HepG2 (cell line): ENCODE data around the gene VAV2. TPM values are rescaled to one million over a fixed set of nuclear protein-coding genes. Genes with fewer than 3 reads are reported as not detected.

Experiments
- AGO2 ChIP-seq: fragments of 200-400 bp; formaldehyde crosslinking; optimal IDR thresholded peaks from 2 replicates; pipeline ENCODE3; 2017; ENCODE audit warnings: mild to moderate bottlenecking, low read depth, low read length, moderate library complexity
- ATF4 ChIP-seq, 2 experiments: fragments of 450-650 bp in 1 of 2; sonication (generic) in 1 of 2; formaldehyde crosslinking; IDR thresholded peaks; 2 replicates each; pipeline versions ENCODE4 v1.5.0 to v1.8.0; 2020 to 2022; ENCODE audit warnings: mild to moderate bottlenecking in 1 of 2, missing genetic modification reagents in 1 of 2
- EED ChIP-seq: sonication (generic); formaldehyde crosslinking; IDR thresholded peaks from 2 replicates; pipeline ENCODE4 v1.5.0; 2020; ENCODE audit warnings: mild to moderate bottlenecking, missing genetic modification reagents
- HNF4G ChIP-seq, 2 experiments: sonication (generic) in 1 of 2; formaldehyde crosslinking in 1 of 2; IDR thresholded peaks; 2 replicates each; pipeline versions ENCODE4 v1.4.0 to v1.6.1; 2011 to 2020; ENCODE audit warnings: borderline replicate concordance in 2 of 2, low read depth in 2 of 2, mild to moderate bottlenecking in 2 of 2, low read length in 1 of 2, missing genetic modification reagents in 1 of 2, moderate library complexity in 1 of 2
- KDM3A ChIP-seq: IDR thresholded peaks from 2 replicates; pipeline ENCODE4 v1.6.1; 2018; ENCODE audit warnings: low read depth, missing compliant biosample characterization
- KLF11 ChIP-seq: IDR thresholded peaks from 2 replicates; pipeline ENCODE4 v1.6.1; 2016; ENCODE audit warnings: missing compliant biosample characterization
- NKX3-1 ChIP-seq: sonication (generic); formaldehyde crosslinking; IDR thresholded peaks from 2 replicates; pipeline ENCODE4 v1.5.0; 2020; ENCODE audit warnings: missing genetic modification reagents
- RXRB ChIP-seq: IDR thresholded peaks from 2 replicates; pipeline ENCODE4 v1.6.1; 2016; ENCODE audit warnings: borderline replicate concordance, missing genetic modification reagents, missing compliant biosample characterization
- SIX1 ChIP-seq: sonication (generic); formaldehyde crosslinking; IDR thresholded peaks from 2 replicates; pipeline ENCODE4 v1.4.0; 2020; ENCODE audit warnings: missing genetic modification reagents, borderline replicate concordance
- SNRNP70 ChIP-seq: fragments of 200-400 bp; formaldehyde crosslinking; IDR thresholded peaks from 2 replicates; pipeline ENCODE4 v1.6.1; 2017; ENCODE audit warnings: mild to moderate bottlenecking, low read depth, low read length, moderate library complexity
- SOX6 ChIP-seq, 2 experiments: fragments of 450-650 bp in 1 of 2; sonication (generic) in 1 of 2; formaldehyde crosslinking in 1 of 2; IDR thresholded peaks; 2 replicates each; pipeline versions ENCODE4 v1.4.0 to v1.6.1; 2017 to 2020; ENCODE audit warnings: antibody characterized with exemption in 1 of 2, mild to moderate bottlenecking in 1 of 2, missing genetic modification reagents in 1 of 2
- SRSF9 ChIP-seq: fragments of 200-400 bp; formaldehyde crosslinking; IDR thresholded peaks from 2 replicates; pipeline ENCODE4 v1.6.1; 2018; ENCODE audit warnings: borderline replicate concordance, mild to moderate bottlenecking, low read depth, low read length; ENCODE audit not compliant: insufficient read depth, poor library complexity, severe bottlenecking
- YY1 ChIP-seq: IDR thresholded peaks from 2 replicates; pipeline ENCODE4 v1.6.1; 2011; ENCODE audit warnings: low read length, low read depth, moderate library complexity, mild to moderate bottlenecking; ENCODE audit not compliant: insufficient read depth, insufficient replicate concordance
- ZBTB8A ChIP-seq: sonication (generic); formaldehyde crosslinking; IDR thresholded peaks from 2 replicates; pipeline ENCODE4 v1.4.0; 2020; ENCODE audit warnings: mild to moderate bottlenecking, low read depth, missing genetic modification reagents, borderline replicate concordance
- ZNF124 ChIP-seq: sonication (generic); formaldehyde crosslinking; IDR thresholded peaks from 2 replicates; pipeline ENCODE4 v1.4.0; 2020; ENCODE audit warnings: missing genetic modification reagents
- ZNF17 ChIP-seq: sonication (generic); formaldehyde crosslinking; IDR thresholded peaks from 2 replicates; pipeline ENCODE4 v1.5.0; 2020; ENCODE audit warnings: mild to moderate bottlenecking, missing genetic modification reagents
- ZNF205 ChIP-seq: IDR thresholded peaks from 2 replicates; pipeline ENCODE4 v1.6.1; 2018; ENCODE audit warnings: missing biosample characterization, missing genetic modification reagents
- ZNF234 ChIP-seq: sonication (generic); formaldehyde crosslinking; conservative IDR thresholded peaks from 2 replicates; pipeline ENCODE4 v1.5.1; 2020; ENCODE audit warnings: mild to moderate bottlenecking, missing genetic modification reagents
- ZNF274 ChIP-seq: sonication (generic); formaldehyde crosslinking; IDR thresholded peaks from 2 replicates; pipeline ENCODE4 v1.5.1; 2020; ENCODE audit warnings: mild to moderate bottlenecking, missing genetic modification reagents
- ZNF280B ChIP-seq: sonication (generic); formaldehyde crosslinking; IDR thresholded peaks from 2 replicates; pipeline ENCODE4 v1.5.0; 2020; ENCODE audit warnings: missing genetic modification reagents, mild to moderate bottlenecking, borderline replicate concordance
- ZNF3 ChIP-seq: IDR thresholded peaks from 2 replicates; pipeline ENCODE4 v1.7.0; 2017; ENCODE audit warnings: inconsistent platforms
- polyA plus RNA-seq, 8 experiments: library from polyadenylated mRNA; depleted of rRNA in 3 of 8; stranded (reverse) in 7 of 8; unstranded in 1 of 8; fragments of >200 nt; fragmentation: Illumina TruSeq in 4 of 8; extraction: Trizol in 4 of 8; gene quantifications; 2 replicates each; pipeline versions ENCODE4 v1.2.1 to v1.2.3, GENCODE V29; 2011 to 2016; ENCODE audit warnings: low read depth in 4 of 8, missing spikeins in 1 of 8, mixed read lengths in 1 of 8; ENCODE audit not compliant: insufficient read depth in 1 of 8
- total RNA-seq, 5 experiments: library from RNA; depleted of rRNA; stranded (reverse); fragments of >200 nt; fragmentation: Illumina TruSeq; extraction: Trizol; gene quantifications; 2 replicates each; pipeline ENCODE4 v1.2.3, GENCODE V29; 2016; ENCODE audit warnings: low read depth in 1 of 5
- TF ChIP-seq, protein P1 (sequence below): sonication (generic); formaldehyde crosslinking; IDR thresholded peaks from 2 replicates; pipeline ENCODE4 v1.5.1; 2020; ENCODE audit warnings: mild to moderate bottlenecking, missing genetic modification reagents

The VAV2 gene
- total and polyA plus RNA-seq, 2 of the 13 experiments (the other 11 are each of a cell fraction or from before 2014, with no cell fraction given) = 22.5 to 22.9 TPM

DNA sequence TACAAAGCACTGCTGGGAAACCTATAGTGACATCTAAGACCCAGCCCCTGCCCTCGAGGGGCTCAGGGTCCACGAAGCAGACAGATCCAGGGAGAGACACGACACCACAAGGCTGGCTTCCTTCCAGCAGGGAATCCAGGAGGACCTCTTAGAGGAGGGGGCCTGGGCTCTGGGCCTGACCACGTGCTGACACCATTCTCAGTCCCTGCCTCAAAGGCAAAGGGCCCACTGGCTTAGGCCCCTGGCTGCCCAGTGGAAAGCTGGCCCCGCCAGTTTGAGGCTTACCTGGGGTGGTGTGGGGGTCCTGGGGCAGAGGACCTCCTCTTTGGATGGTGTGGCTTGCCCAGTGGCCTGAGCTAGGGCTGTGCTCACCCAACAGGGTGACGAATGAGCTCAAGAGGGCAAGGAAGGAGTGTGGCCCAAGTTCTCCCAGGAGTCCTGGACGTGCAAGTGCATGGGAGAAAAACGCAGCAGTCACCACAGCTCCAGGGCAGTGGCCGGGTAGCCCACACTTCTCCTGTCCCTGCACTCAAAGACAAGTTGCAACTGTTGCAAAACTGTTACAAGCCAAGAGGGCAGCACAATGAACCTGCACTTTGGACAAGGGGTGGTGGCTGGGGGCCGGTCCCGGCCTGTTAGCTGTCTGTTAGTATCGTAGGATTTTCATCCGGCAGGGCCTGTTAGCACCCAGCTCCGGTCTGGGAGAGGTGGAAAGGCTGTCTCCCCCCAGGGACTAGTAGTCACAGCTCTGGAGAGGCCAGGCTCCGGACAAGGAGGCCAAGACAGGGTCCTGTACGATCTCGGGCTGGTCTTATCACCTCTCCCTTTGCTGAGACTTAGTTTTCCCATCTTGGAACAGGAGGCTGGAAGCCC is 252.5 kb downstream of the VAV2 start (continued):
- 0 out of 4 replicates have a peak, but pooled peaks of 1 of the 2 experiments have one; percentile 53 for TF ChIP-seq ATF4 (CRISPR knock-in tag; IDR thresholded peaks at IDR 0.05)
- peak; percentile 27; the same call in 1 of the 2 replicates for TF ChIP-seq KLF11 (CRISPR knock-in tag)
- peak; percentile 48 for TF ChIP-seq ZNF205 (CRISPR knock-in tag)
- TF ChIP-seq RXRB (CRISPR knock-in tag) = peak; percentile 81
- peak; percentile 42; the same call in 1 of the 2 replicates for TF ChIP-seq ZBTB8A (CRISPR knock-in tag)
- TF ChIP-seq YY1 = peak; percentile 40
- no peak for TF ChIP-seq SNRNP70
- peak; percentile 74; the same call in 1 of the 2 replicates for TF ChIP-seq KDM3A (CRISPR knock-in tag)
- no peak for TF ChIP-seq EED
- TF ChIP-seq ZNF17 (CRISPR knock-in tag) = no peak
- TF ChIP-seq HNF4G (IDR thresholded peaks at IDR 0.05; ENCODE audit: borderline replicate concordance, low read depth, low read length) = peak; percentile 95
- TF ChIP-seq HNF4G (CRISPR knock-in tag; IDR thresholded peaks at IDR 0.05; ENCODE audit: borderline replicate concordance, low read depth) = peak; percentile 89
- peak; percentile 36; the same call in 1 of the 2 replicates for TF ChIP-seq ZNF124 (CRISPR knock-in tag)
- TF ChIP-seq AGO2 = peak; percentile 44
- peak; percentile 68; the same call in 1 of the 2 replicates for TF ChIP-seq ZNF280B (CRISPR knock-in tag)
- no peak for TF ChIP-seq SOX6 (IDR thresholded peaks at IDR 0.05)
- peak; percentile 90 for TF ChIP-seq SOX6 (CRISPR knock-in tag; IDR thresholded peaks at IDR 0.05)
- no peak for TF ChIP-seq SRSF9
- no peak; the same call in 1 of the 2 replicates for TF ChIP-seq ZNF234 (CRISPR knock-in tag)
- TF ChIP-seq NKX3-1 (CRISPR knock-in tag) = no peak
- TF ChIP-seq ZNF3 = 0 out of 2 replicates have a peak, but pooled peaks have one; percentile 8
- TF ChIP-seq, protein P1, sequence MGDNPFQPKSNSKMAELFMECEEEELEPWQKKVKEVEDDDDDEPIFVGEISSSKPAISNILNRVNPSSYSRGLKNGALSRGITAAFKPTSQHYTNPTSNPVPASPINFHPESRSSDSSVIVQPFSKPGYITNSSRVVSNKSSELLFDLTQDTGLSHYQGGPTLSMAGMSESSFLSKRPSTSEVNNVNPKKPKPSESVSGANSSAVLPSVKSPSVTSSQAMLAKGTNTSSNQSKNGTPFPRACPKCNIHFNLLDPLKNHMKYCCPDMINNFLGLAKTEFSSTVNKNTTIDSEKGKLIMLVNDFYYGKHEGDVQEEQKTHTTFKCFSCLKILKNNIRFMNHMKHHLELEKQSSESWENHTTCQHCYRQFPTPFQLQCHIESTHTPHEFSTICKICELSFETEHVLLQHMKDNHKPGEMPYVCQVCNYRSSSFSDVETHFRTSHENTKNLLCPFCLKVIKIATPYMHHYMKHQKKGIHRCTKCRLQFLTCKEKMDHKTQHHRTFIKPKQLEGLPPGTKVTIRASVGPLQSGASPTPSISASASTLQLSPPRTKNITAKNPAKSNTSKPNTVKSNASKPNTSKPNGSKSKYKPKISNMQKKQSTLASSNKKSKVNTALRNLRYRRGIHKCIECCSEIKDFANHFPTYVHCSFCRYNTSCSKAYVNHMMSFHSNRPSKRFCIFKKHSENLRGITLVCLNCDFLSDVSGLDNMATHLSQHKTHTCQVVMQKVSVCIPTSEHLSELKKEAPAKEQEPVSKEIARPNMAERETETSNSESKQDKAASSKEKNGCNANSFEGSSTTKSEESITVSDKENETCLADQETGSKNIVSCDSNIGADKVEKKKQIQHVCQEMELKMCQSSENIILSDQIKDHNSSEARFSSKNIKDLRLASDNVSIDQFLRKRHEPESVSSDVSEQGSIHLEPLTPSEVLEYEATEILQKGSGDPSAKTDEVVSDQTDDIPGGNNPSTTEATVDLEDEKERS (CRISPR knock-in tag) = peak; percentile 51; the same call in 1 of the 2 replicates
- TF ChIP-seq ZNF274 (CRISPR knock-in tag) = peak; percentile 51; the same call in 1 of the 2 replicates
- TF ChIP-seq SIX1 (CRISPR knock-in tag) = 0 out of 2 replicates have a peak, but pooled peaks have one; percentile 23
